Small intestine (tissue), 7 donors: ENCODE data around the gene SCN10A. TPM values are rescaled to one million over a fixed set of nuclear protein-coding genes. Genes with fewer than 3 reads are reported as not detected.

ENCODE experiments used
- DNase-seq, 2 donors: peaks; one replicate each; pipeline versions ENCODE4 v3.0.0 to v3.0.0-alpha.2; 2013
- FAIRE-seq: peaks from 2 replicates; lab custom pipeline; 2012; peaks lifted over from hg19 to GRCh38; lab: Jason Lieb, UNC
- H3K27ac ChIP-seq, 3 donors: one replicate each; pipeline ENCODE4 v1.5.1; 2013; ENCODE audit warnings: low read length in 2 of 3, mild to moderate bottlenecking in 2 of 3, control low read depth in 1 of 3, inconsistent platforms in 1 of 3, low read depth in 1 of 3, moderate library complexity in 1 of 3
- H3K27me3 ChIP-seq, 3 donors: one replicate each; pipeline ENCODE4 v1.6.1; 2013; ENCODE audit warnings: low read length in 3 of 3, inconsistent platforms in 1 of 3; ENCODE audit not compliant: control insufficient read depth in 3 of 3, insufficient read depth in 3 of 3
- H3K36me3 ChIP-seq, 3 donors: one replicate each; pipeline ENCODE4 v1.6.1; 2013; ENCODE audit warnings: low read length in 3 of 3, inconsistent platforms in 1 of 3, low read depth in 1 of 3, mild to moderate bottlenecking in 1 of 3, moderate library complexity in 1 of 3; ENCODE audit not compliant: control insufficient read depth in 3 of 3, insufficient read depth in 2 of 3
- H3K4me1 ChIP-seq, 3 donors: one replicate each; pipeline ENCODE4 v1.6.1; 2013; ENCODE audit warnings: low read length in 2 of 3, inconsistent platforms in 1 of 3, low read depth in 1 of 3, mild to moderate bottlenecking in 1 of 3, moderate library complexity in 1 of 3; ENCODE audit not compliant: control insufficient read depth in 3 of 3, insufficient read depth in 2 of 3
- H3K4me3 ChIP-seq, 3 donors: one replicate each; pipeline ENCODE4 v1.5.1; 2013; ENCODE audit warnings: low read length in 3 of 3, control low read depth in 1 of 3, inconsistent platforms in 1 of 3, low read depth in 1 of 3, mild to moderate bottlenecking in 1 of 3, moderate library complexity in 1 of 3
- H3K9me3 ChIP-seq, 2 donors: one replicate each; pipeline ENCODE4 v1.6.1; 2013; ENCODE audit warnings: low read depth in 1 of 2, low read length in 1 of 2; ENCODE audit not compliant: control insufficient read depth in 2 of 2, insufficient read depth in 1 of 2
- WGBS, 3 donors: extraction: QIAGEN DNeasy Blood & Tissue Kit; methylation state at CpG; one replicate each; pipeline ENCODE4 v1.1.7; 2013; 5-methylcytosine and 5-hydroxymethylcytosine counted together
- polyA plus RNA-seq, 4 donors: library from polyadenylated mRNA; stranded (reverse) in 3 of 4; unstranded in 1 of 4; fragments of 200-250 nt in 3 of 4; fragments of 120-200 nt in 1 of 4; gene quantifications; one replicate each; pipeline versions ENCODE4 v1.2.1 to v1.2.3, GENCODE V29; 2013
- donor health status: healthy with polysubstance abuse.
- donor health status: control.
- donor health status: control.
- donor health status: Bipolar disorder and iron deficiency.
- donor health status: healthy.

The SCN10A gene
- polyA plus RNA-seq, 4 donors = not detected

- Histone ChIP-seq H3K9me3 (no peaks in the 10 kb centered on the region), H3K36me3 (no peaks in the 10 kb centered on the region), H3K27me3 (peaks cover 0 to 2% (median 0%) of the 10 kb centered on the region in 3 donors), H3K27ac (no peak overlapping the region), H3K4me3 (no peak overlapping the region), H3K4me1 (no peaks in the 10 kb centered on the region)
- DNase-seq (no peak), FAIRE-seq (no peak)
- whole genome bisulfite sequencing, 3 donors = 15 to 34% (median 21%) methylated on average over 4 of the region's 4 CpGs
Measured at GRCh38 chr3:38669668-38670067, 146.3 kb downstream of the SCN10A start.

- H3K4me1 ChIP-seq = no peaks in the 10 kb centered on the region
- FAIRE-seq (no peak), DNase-seq (peak in 1 of 2 donors; percentile 47)
- no peaks in the 10 kb centered on the region for H3K36me3 ChIP-seq
- 27 to 47% (median 43%) methylated on average over 4 of the region's 4 CpGs for WGBS, 3 donors
- H3K9me3 ChIP-seq = peaks cover 0 to 9% of the 10 kb centered on the region in 2 donors
- peaks cover 0 to 19% (median 11%) of the 10 kb centered on the region in 3 donors for H3K27me3 ChIP-seq
- no peak overlapping the region for H3K4me3 ChIP-seq
- no peak overlapping the region for H3K27ac ChIP-seq
Measured at GRCh38 chr3:38662544-38662943, 153.5 kb downstream of the SCN10A start.

- no peak overlapping the region for H3K4me3 ChIP-seq
- DNase-seq = no peak
- no peaks in the 10 kb centered on the region for H3K4me1 ChIP-seq
- no peak overlapping the region for H3K27ac ChIP-seq
- H3K36me3 ChIP-seq = no peaks in the 10 kb centered on the region
- peaks cover 0 to 9% of the 10 kb centered on the region in 2 donors for H3K9me3 ChIP-seq
- no peak for FAIRE-seq
- H3K27me3 ChIP-seq = peaks cover 0 to 22% (median 12%) of the 10 kb centered on the region in 3 donors
- 18 to 27% (median 19%) methylated on average over 9 of the region's 9 CpGs for WGBS, 3 donors
Measured at GRCh38 chr3:38658841-38659240, 157.2 kb downstream of the SCN10A start.

- peaks cover 0 to 22% (median 10%) of the 10 kb centered on the region in 3 donors for H3K27me3 ChIP-seq
- WGBS, 3 donors = 50 to 57% (median 56%) methylated on average over 5 of the region's 5 CpGs
- H3K27ac ChIP-seq = no peak overlapping the region
- no peaks in the 10 kb centered on the region for H3K4me1 ChIP-seq
- no peak for FAIRE-seq
- no peak for DNase-seq
- peaks cover 0 to 7% of the 10 kb centered on the region in 2 donors for H3K9me3 ChIP-seq
- H3K36me3 ChIP-seq = no peaks in the 10 kb centered on the region
- H3K4me3 ChIP-seq = no peak overlapping the region
Measured at GRCh38 chr3:38657369-38657768, 158.6 kb downstream of the SCN10A start.

- H3K27ac ChIP-seq = no peak overlapping the region
- 10 to 19% (median 16%) methylated on average over 7 of the region's 7 CpGs for WGBS, 3 donors
- H3K36me3 ChIP-seq = no peaks in the 10 kb centered on the region
- H3K27me3 ChIP-seq = peaks cover 0 to 25% (median 9%) of the 10 kb centered on the region in 3 donors
- FAIRE-seq (no peak), DNase-seq (peak; percentile 29 to 56)
- H3K9me3 ChIP-seq = no peaks in the 10 kb centered on the region
- no peaks in the 10 kb centered on the region for H3K4me1 ChIP-seq
- H3K4me3 ChIP-seq = no peak overlapping the region
Measured at GRCh38 chr3:38655708-38656300, 160.2 kb downstream of the SCN10A start.

GRCh38 chr3:38653685-38654537, 162.1 kb downstream of the SCN10A start:
- Histone ChIP-seq H3K27ac (no peak overlapping the region), H3K4me1 (peaks cover 0 to 10% (median 2%) of the 10 kb centered on the region in 3 donors), H3K27me3 (peaks cover 0 to 32% (median 5%) of the 10 kb centered on the region in 3 donors), H3K36me3 (no peaks in the 10 kb centered on the region), H3K4me3 (no peak overlapping the region), H3K9me3 (no peaks in the 10 kb centered on the region)
- WGBS, 3 donors = 46 to 73% (median 53%) methylated on average over 7 of the region's 7 CpGs
- FAIRE-seq (no peak), DNase-seq (peak; percentile 54 to 56)

GRCh38 chr3:38652934-38653333, 163.1 kb downstream of the SCN10A start:
- H3K9me3 ChIP-seq = no peaks in the 10 kb centered on the region
- H3K27ac ChIP-seq = no peak overlapping the region
- H3K36me3 ChIP-seq = no peaks in the 10 kb centered on the region
- H3K4me1 ChIP-seq = peaks cover 0 to 14% (median 2%) of the 10 kb centered on the region in 3 donors
- 78 to 91% (median 89%) methylated on average over 1 of the region's 1 CpG for WGBS, 3 donors
- FAIRE-seq (no peak), DNase-seq (no peak)
- peaks cover 0 to 32% (median 10%) of the 10 kb centered on the region in 3 donors for H3K27me3 ChIP-seq
- H3K4me3 ChIP-seq = no peak overlapping the region

- peak; percentile 69 to 86 for DNase-seq
- Histone ChIP-seq H3K36me3 (no peaks in the 10 kb centered on the region), H3K4me1 (peaks cover 0 to 14% (median 2%) of the 10 kb centered on the region in 3 donors), H3K4me3 (no peak overlapping the region), H3K27ac (no peak overlapping the region), H3K27me3 (peaks cover 0 to 40% (median 11%) of the 10 kb centered on the region in 3 donors), H3K9me3 (no peaks in the 10 kb centered on the region)
- no peak for FAIRE-seq
- 9 to 20% (median 13%) methylated on average over 19 of the region's 19 CpGs for WGBS, 3 donors
Measured at GRCh38 chr3:38651153-38651789, 164.7 kb downstream of the SCN10A start.
